GM21576 (cell line): ENCODE data around the gene C22orf42.
"Not testable (repeated sequence)": the region's sequence is repeated elsewhere in the genome, so short reads cannot be mapped to it uniquely, and the experiment has no call there.

Source experiments
- ATAC-seq: cut with Tn5 transposase; IDR thresholded peaks from one replicate; pipeline ENCODE4 v1.9.1; 2021; ENCODE audit warnings: mild to moderate bottlenecking, moderate library complexity; ENCODE audit not compliant: unreplicated experiment

Gene C22orf42, protein sequence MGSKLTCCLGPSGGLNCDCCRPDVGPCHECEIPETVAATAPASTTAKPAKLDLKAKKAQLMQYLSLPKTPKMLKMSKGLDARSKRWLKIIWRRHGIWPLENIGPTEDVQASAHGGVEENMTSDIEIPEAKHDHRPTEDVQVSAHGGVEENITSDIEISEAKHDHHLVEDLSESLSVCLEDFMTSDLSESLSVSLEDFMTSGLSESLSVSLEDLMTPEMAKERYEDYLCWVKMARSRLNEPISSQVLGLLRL

DNA sequence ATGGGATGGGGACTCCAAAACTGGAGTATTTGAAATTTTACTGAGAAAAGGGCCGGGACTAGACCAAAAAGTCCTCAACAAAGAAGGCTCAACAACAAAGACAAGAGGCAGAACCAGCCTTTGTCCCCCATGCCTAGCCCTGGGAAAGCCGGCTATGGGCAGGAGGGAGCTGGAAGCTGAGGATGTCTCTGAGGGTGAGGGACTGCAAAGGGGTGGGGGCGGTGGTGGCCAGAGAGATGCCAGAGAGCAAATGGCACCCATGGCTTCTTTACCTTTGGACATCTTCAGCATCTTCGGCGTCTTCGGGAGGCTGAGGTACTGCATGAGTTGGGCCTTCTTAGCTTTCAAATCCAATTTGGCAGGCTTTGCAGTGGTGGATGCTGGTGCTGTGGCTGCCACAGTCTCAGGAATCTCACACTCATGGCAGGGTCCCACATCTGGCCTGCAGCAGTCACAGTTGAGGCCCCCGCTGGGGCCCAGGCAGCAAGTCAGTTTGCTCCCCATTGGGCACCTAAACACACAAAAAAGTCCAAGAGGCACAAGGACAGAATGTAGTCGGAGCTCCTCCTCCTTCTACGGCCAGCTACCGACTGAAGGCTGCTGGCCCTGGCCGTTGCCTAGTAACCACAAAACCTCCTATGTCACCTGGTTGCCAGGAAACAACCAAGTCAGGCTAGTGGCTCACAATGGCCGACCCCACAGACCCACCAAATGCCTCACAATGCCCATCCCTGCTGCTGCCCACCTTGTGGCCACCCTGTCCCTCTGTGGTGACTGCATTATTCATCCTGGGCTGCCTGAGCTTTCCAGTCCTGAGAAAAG lies at the start of gene C22orf42:
TSS of gene C22orf42 (minus strand) at position 592 of the 822 bp plus-strand sequence. CDS start at position 504, 88 bp downstream.
- ATAC-seq: no peak

- no peak for ATAC-seq
Measured at GRCh38 chr22:32208681-32209080, 49.6 kb upstream of the C22orf42 start.

DNA sequence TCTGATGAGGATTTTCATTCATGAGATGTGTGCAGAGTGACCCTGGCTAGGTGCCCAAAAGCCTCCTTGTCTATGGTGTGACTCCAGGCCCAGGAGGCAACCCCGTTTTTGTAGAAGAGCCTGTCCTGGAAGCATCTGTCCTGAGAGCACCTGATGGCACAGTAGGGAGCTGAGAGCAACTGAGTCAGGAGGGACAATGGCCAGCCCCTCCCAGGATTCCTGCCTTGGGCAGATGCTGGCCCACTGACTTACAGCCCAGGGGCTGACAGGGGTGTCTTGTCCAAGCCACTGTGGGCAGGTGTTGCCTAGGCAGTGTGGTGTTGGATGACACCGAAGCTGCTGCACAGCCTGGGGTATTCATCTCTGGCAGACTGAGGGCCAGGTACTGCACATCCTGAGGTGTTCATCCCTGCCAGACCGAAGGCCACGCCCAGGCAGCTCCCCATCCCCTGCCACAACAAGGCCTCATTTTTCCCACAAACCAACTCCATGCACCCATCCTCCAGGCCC lies 48.9 kb upstream of the C22orf42 start:
- no peak for ATAC-seq

- ATAC-seq: no peak
Measured at GRCh38 chr22:32206774-32207758, 48.0 kb upstream of the C22orf42 start.

GRCh38 chr22:32205974-32206773 lies 47.1 kb upstream of the C22orf42 start:
- no peak for ATAC-seq

DNA sequence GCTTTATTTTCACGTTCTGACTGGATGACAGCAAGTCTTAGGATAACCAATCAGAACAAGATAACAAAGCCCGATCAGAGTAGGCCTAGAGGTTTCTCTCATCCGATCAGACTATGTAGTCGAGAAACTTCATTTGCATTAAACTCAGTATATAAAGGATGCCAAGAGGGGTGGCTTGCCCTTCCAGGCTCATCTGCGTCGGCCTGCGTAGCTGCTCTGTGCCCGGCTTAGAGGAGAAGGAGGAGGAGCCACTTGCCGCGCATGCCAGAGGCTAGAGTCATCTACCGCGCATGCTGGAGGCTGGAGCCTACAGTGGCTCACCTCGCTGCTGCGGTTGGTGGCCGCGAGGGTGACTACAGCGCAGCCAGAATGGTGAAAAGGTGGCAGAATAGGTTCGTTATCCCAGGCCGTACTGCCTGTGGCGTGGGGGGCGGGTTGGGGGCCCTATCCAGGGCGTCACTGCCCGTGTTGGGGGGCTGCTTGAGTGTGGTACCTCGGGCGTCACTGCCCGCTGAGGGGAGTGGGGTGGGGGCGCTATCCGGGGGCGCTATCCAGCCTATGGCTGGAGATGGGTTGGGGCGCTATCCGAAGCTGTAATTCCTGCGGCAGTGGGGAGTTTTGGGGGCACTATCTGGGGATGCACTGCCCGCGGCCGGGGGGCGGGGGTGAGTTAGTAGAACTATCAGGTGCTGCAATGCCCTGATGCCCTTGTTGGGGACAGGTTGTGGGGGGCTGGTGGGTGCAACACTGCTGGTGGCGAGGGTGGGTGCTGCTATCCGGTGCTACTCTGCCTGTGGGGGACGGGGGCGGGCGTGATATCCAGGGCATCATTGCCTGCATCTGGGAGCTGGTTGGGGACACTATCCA lies 46.0 kb upstream of the C22orf42 start, which contains the start of gene RFPL2:
TSS of gene RFPL2 (minus strand) at position 218 of the 867 bp plus-strand sequence. CDS start 2,622 bp downstream, outside the sequence.
- ATAC-seq: no peak

- no peak for ATAC-seq
Measured at GRCh38 chr22:32204040-32204855, 45.1 kb upstream of the C22orf42 start.

GRCh38 chr22:32203181-32204039 lies 44.3 kb upstream of the C22orf42 start:
- no peak for ATAC-seq

DNA sequence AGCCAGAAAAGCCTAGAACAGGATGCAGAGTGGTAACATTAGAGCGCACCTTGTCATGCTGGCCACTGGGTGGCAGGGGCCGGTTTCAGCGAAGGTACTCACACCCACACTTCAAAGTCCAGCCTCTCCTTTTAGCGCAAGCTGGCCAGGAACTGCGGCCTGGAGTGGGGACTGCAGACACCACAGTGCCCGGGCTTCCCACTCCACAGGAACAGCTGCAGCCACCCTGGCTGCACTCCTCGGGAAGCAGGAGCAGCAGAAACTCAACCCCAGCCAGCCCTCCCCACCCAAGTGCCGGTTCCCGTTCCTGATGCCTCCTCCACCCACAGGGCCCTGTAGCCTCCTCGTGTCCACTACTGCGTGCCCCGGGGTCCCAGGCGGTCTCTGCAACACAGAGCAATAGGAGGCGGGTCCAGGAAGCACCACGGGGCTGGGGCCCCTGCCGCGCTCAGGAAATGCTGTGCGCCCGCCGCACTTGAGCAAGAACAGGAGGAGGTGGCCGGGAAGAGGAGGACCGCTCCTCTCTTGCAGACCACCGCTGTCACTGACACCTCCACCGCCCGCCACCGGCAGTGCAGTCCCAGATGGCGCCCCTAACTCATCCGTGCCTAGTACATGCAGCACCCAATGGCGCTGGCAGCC lies 43.6 kb upstream of the C22orf42 start:
- no peak for ATAC-seq

DNA sequence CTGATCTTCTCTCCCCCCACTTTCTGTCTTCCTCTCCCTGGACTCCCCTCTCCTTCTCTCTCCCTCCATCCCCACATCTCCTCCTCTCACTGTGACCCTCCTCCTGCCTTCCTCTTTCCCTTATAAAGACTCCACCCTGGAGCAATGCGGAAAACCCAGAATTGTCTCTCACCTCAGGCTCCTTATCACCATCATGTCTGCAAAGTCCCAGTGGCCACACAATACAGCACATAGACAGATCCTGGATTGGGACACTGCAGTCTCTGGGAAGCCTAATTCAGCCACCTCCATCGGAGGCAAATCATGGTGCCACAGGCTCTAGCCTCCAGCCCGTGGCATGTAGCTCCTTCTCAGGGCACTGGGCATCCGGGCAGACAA lies 43.0 kb upstream of the C22orf42 start:
- no peak for ATAC-seq

- no peak for ATAC-seq
Measured at GRCh38 chr22:32200752-32201151, 41.6 kb upstream of the C22orf42 start.

- no peak for ATAC-seq
Measured at GRCh38 chr22:32199961-32200360, 40.9 kb upstream of the C22orf42 start.

DNA sequence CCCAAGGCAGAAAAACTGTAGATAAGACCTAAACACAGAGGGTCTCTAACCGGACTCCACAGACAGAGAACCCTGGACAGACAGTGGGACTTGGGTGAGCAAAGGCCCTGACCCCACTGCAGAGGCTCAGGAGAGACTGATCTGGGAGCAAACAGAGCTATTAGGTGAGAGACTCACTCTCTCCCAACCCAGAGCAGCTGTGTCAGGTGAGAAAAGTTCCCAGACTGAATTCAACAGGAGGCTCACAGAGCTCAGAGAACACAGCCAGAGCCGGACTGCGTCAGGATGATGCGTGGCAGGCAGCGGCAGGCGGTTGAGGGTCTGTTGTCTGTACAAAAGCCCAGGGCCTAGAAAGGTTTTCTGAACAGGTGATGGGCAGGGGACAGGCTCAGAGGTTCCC lies 40.2 kb upstream of the C22orf42 start:
- no peak for ATAC-seq

DNA sequence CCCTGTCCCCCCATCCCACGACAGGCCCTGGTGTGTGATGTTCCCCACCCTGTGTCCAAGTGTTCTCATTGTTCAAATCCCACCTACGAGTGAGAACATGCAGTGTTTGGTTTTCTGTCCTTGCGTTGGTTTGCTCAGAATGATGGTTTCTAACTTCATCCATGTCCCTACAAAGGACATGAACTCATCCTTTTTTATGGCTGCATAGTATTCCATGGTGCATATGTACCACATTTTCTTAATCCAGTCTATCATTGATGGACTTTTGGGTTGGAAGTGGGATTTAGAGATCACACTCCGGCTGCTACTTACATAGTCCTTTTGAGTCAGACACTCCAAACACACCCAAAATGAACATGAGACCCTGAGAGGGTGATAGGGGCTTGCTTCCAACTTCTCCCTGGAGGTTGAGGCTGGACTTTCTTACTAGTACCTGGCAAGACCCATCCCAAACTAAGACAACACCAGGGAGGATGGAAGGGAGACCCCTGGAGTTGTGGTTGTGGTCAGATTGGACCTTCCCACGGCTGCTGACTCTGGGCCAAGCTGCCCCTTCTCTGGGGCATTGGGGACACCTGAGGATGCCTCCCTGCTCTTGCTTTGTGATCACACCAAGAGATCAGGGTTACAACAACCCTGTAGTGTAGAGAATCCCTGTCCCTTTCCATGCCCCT lies 38.6 kb upstream of the C22orf42 start:
- not testable (repeated sequence) for ATAC-seq

DNA sequence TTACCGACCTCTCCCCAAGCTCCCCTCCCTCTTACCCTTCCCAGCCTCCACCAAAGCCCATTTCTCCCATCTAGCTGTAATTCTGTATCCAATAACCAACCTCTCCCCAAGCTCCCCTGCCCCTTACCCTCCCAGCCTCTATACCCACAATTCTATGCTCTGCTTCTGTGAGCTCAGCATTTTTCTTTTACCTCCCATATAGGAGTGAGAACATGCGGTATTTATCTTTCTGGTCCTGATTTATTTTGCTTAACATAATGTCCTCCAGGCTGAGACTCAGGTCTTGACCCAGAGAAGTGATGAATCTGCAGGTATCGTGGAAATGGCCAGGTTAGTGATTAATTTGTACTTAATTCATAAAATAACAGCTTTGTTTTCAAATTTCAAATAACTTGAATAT lies 36.8 kb upstream of the C22orf42 start:
- not testable (repeated sequence) for ATAC-seq

- not testable (repeated sequence) for ATAC-seq
Measured at GRCh38 chr22:32193346-32193745, 34.2 kb upstream of the C22orf42 start.
